HCT116 (cell line): ENCODE measurements around the gene HS6ST3.

Source experiments
- ATF3 ChIP-seq: IDR thresholded peaks from 2 replicates; pipeline ENCODE4 v1.6.1; 2012
- CEBPB ChIP-seq: IDR thresholded peaks from 2 replicates; pipeline ENCODE4 v1.6.1; 2012; ENCODE audit warnings: low read depth
- CTCF ChIP-seq, 3 experiments: fragments of 200-600 bp in 1 of 3; sonication (generic) in 1 of 3; IDR thresholded peaks in 2 of 3; conservative IDR thresholded peaks in 1 of 3; 2 replicates each; pipeline ENCODE4 v1.5.1; 2012 to 2017; ENCODE audit warnings: low read depth in 2 of 3, low read length in 2 of 3, antibody characterized with exemption in 1 of 3, borderline replicate concordance in 1 of 3, control low read depth in 1 of 3, mild to moderate bottlenecking in 1 of 3, mixed read lengths in 1 of 3, mixed run types in 1 of 3, moderate library complexity in 1 of 3; ENCODE audit not compliant: insufficient read depth in 1 of 3
- ELF1 ChIP-seq: IDR thresholded peaks from 2 replicates; pipeline ENCODE4 v1.6.1; 2012; ENCODE audit warnings: low read depth, borderline replicate concordance
- EZH2 ChIP-seq: fragments of 200-600 bp; sonication (generic); IDR thresholded peaks from 2 replicates; pipeline ENCODE4 v1.6.1; 2017; ENCODE audit warnings: antibody characterized with exemption, mixed run types
- POLR2A ChIP-seq: IDR thresholded peaks from 2 replicates; pipeline ENCODE4 v1.7.0; 2011; ENCODE audit warnings: borderline replicate concordance; ENCODE audit not compliant: insufficient read depth, insufficient read length; ENCODE audit errors: extremely low read depth
- POLR2AphosphoS5 ChIP-seq: IDR thresholded peaks from 2 replicates; pipeline ENCODE4 v1.6.1; 2011; ENCODE audit warnings: mild to moderate bottlenecking, low read depth, low read length, moderate library complexity
- RAD21 ChIP-seq: IDR thresholded peaks from 2 replicates; pipeline ENCODE4 v1.6.1; 2012; ENCODE audit warnings: low read depth, mild to moderate bottlenecking
- REST ChIP-seq: IDR thresholded peaks from 2 replicates; pipeline ENCODE4 v1.6.1; 2012; ENCODE audit warnings: low read depth
- SRF ChIP-seq: IDR thresholded peaks from 2 replicates; pipeline ENCODE4 v1.6.1; 2012; ENCODE audit warnings: low read depth
- TCF7L2 ChIP-seq: IDR thresholded peaks from 2 replicates; pipeline ENCODE4 v1.7.0; 2011; ENCODE audit warnings: borderline replicate concordance, inconsistent platforms; ENCODE audit not compliant: insufficient read depth, insufficient read length; ENCODE audit errors: extremely low read depth
- ZBTB33 ChIP-seq: IDR thresholded peaks from 2 replicates; pipeline ENCODE4 v1.6.1; 2011; ENCODE audit warnings: mild to moderate bottlenecking, low read length, moderate library complexity; ENCODE audit not compliant: insufficient replicate concordance; ENCODE audit errors: extremely low read depth
- ZFX ChIP-seq: fragments of 450-650 bp; IDR thresholded peaks from 2 replicates; pipeline ENCODE4 v1.6.1; 2017
- ZNF274 ChIP-seq: fragments of 200-500 bp; sonication (Bioruptor generic); IDR thresholded peaks from 2 replicates; pipeline ENCODE4 v1.6.1; 2014; ENCODE audit warnings: mild to moderate bottlenecking, low read depth, low read length, inconsistent platforms

DNA sequence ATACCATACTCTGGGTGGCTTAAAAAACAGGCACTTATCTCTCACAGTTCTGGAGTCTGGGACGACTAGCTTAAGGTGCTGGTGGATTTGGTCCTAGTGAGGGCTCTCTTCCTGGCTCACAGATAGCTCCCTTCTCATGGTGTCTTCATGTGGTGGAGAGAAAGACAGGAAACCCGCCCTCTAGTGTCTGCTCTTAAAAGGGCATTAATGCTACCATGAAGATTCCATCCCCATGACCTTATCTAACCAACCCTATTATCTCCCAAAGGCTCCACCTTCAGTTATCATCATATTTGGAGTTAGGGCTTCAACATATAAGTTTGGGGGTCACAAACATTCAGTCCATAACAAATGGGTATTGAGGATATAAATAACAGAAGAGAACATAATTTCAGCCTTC, 139.4 kb downstream of the HS6ST3 start:
- no peak for TF ChIP-seq ELF1
- TF ChIP-seq ZNF274, result no peak
- TF ChIP-seq CTCF (IDR thresholded peaks at IDR 0.05 in 2 of 3, conservative IDR thresholded peaks at IDR 0.05 in 1 of 3; ENCODE audit: borderline replicate concordance in 1 of 3, insufficient read depth in 1 of 3, low read depth in 2 of 3, low read length in 2 of 3), result peak in 2 of 3 experiments; percentile 62 to 70; a peak in 5 of 6 replicates
- TF ChIP-seq RAD21, result peak; percentile 32
- TF ChIP-seq REST, result no peak
- TF ChIP-seq CEBPB, result no peak
- no peak for TF ChIP-seq POLR2AphosphoS5
- no peak for TF ChIP-seq EZH2
- TF ChIP-seq POLR2A, result no peak
- no peak for TF ChIP-seq ATF3
- TF ChIP-seq TCF7L2, result no peak
- no peak for TF ChIP-seq ZBTB33
- no peak for TF ChIP-seq ZFX
- no peak for TF ChIP-seq SRF
